GM12892 (cell line): ENCODE measurements around the gene CHST13.

Experiments
- POLR2A ChIP-seq: IDR thresholded peaks from 2 replicates; pipeline ENCODE4 v1.6.1; 2011; ENCODE audit warnings: low read depth, low read length, control low read depth
- POLR2AphosphoS5 ChIP-seq: IDR thresholded peaks from 2 replicates; pipeline ENCODE4 v1.6.1; 2011; ENCODE audit warnings: low read depth, low read length, control low read depth
- TAF1 ChIP-seq: IDR thresholded peaks from 2 replicates; pipeline ENCODE4 v1.6.1; 2011; ENCODE audit warnings: low read depth, mild to moderate bottlenecking, control low read depth, low read length, borderline replicate concordance

GRCh38 chr3:126568776-126569342 is 44.9 kb downstream of the CHST13 start:
- TF ChIP-seq POLR2A (no peak), POLR2AphosphoS5 (no peak), TAF1 (no peak)
